ENCODE results near the gene GALNT2. TPM values are rescaled to one million over a fixed set of nuclear protein-coding genes. Genes with fewer than 3 reads are reported as not detected.

The GALNT2 gene
- total and polyA plus RNA-seq, 2 experiments from 2014 or later = 17.8 to 48.3 TPM

DNA sequence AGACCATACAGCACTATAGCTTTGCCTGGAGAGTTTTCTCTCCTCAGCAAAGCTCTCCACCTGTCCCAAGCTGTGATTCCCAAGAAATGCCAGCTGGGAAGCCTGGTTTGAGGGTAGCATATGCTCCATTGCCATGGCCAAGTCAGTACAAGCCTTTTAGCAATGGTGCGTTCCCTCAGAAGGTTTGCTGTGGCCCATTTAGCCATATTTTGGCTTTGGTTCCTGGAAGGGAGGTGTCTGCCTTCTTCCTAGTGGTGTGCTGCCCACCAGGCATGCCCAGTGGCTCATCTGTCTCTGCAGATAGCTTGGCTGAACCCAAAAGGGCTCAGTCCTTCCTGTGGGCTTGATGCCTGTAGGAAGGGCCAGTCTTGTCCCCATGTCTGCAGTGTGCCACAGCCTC lies 32.4 kb downstream of the GALNT2 start:
- H4K20me1 ChIP-seq (replicated peaks; ENCODE audit: insufficient read depth) = peaks cover 20% of the 10 kb centered on the region

More for the DNA sequence above, 32.4 kb downstream of the GALNT2 start:
- no peak for DNase-seq (ENCODE audit: low spot score)
- Histone ChIP-seq H2AFZ (no peak overlapping the region), H3F3A (replicated peaks; ENCODE audit: low read depth) (no peaks in the 10 kb centered on the region), H3K9me2 (ENCODE audit: insufficient read depth) (no peaks in the 10 kb centered on the region), H3K36me3 (ENCODE audit: insufficient read depth) (no peaks in the 10 kb centered on the region), H3K27ac (ENCODE audit: low read depth) (no peak overlapping the region), H3K4me1 (ENCODE audit: insufficient read depth) (peaks cover 34% of the 10 kb centered on the region), H3K79me2 (replicated peaks; ENCODE audit: insufficient read depth) (peaks cover 87% of the 10 kb centered on the region), H3K27me3 (ENCODE audit: insufficient read depth) (no peaks in the 10 kb centered on the region), H3K4me2 (no peak overlapping the region), H3K4me3 (no peak overlapping the region)
- H3K4me1 Mint-ChIP-seq = peaks cover 49% of the 10 kb centered on the region
- H3K27ac Mint-ChIP-seq = no peak overlapping the region
- no peak overlapping the region for H3K4me3 Mint-ChIP-seq
- no peak for TF ChIP-seq ZNF331 (CRISPR knock-in tag; IDR thresholded peaks at IDR 0.05; ENCODE audit: low read depth)
- TF ChIP-seq JUNB (IDR thresholded peaks at IDR 0.05; ENCODE audit: unreplicated experiment) = no peak
- TF ChIP-seq, protein P1, sequence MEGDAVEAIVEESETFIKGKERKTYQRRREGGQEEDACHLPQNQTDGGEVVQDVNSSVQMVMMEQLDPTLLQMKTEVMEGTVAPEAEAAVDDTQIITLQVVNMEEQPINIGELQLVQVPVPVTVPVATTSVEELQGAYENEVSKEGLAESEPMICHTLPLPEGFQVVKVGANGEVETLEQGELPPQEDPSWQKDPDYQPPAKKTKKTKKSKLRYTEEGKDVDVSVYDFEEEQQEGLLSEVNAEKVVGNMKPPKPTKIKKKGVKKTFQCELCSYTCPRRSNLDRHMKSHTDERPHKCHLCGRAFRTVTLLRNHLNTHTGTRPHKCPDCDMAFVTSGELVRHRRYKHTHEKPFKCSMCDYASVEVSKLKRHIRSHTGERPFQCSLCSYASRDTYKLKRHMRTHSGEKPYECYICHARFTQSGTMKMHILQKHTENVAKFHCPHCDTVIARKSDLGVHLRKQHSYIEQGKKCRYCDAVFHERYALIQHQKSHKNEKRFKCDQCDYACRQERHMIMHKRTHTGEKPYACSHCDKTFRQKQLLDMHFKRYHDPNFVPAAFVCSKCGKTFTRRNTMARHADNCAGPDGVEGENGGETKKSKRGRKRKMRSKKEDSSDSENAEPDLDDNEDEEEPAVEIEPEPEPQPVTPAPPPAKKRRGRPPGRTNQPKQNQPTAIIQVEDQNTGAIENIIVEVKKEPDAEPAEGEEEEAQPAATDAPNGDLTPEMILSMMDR (conservative IDR thresholded peaks at IDR 0.05; ENCODE audit: low read depth in 2 of 2) = no peak
- no peak for TF ChIP-seq POLR2AphosphoS5 (IDR thresholded peaks at IDR 0.05; ENCODE audit: low read depth)
- no peak for TF ChIP-seq ZNF114 (CRISPR knock-in tag; IDR thresholded peaks at IDR 0.05)
- TF ChIP-seq EZH2phosphoT487 (IDR thresholded peaks at IDR 0.05; ENCODE audit: unreplicated experiment) = no peak
- no peak for TF ChIP-seq CREB1 (CRISPR knock-in tag; IDR thresholded peaks at IDR 0.05; ENCODE audit: low read depth)
- TF ChIP-seq, protein P2, sequence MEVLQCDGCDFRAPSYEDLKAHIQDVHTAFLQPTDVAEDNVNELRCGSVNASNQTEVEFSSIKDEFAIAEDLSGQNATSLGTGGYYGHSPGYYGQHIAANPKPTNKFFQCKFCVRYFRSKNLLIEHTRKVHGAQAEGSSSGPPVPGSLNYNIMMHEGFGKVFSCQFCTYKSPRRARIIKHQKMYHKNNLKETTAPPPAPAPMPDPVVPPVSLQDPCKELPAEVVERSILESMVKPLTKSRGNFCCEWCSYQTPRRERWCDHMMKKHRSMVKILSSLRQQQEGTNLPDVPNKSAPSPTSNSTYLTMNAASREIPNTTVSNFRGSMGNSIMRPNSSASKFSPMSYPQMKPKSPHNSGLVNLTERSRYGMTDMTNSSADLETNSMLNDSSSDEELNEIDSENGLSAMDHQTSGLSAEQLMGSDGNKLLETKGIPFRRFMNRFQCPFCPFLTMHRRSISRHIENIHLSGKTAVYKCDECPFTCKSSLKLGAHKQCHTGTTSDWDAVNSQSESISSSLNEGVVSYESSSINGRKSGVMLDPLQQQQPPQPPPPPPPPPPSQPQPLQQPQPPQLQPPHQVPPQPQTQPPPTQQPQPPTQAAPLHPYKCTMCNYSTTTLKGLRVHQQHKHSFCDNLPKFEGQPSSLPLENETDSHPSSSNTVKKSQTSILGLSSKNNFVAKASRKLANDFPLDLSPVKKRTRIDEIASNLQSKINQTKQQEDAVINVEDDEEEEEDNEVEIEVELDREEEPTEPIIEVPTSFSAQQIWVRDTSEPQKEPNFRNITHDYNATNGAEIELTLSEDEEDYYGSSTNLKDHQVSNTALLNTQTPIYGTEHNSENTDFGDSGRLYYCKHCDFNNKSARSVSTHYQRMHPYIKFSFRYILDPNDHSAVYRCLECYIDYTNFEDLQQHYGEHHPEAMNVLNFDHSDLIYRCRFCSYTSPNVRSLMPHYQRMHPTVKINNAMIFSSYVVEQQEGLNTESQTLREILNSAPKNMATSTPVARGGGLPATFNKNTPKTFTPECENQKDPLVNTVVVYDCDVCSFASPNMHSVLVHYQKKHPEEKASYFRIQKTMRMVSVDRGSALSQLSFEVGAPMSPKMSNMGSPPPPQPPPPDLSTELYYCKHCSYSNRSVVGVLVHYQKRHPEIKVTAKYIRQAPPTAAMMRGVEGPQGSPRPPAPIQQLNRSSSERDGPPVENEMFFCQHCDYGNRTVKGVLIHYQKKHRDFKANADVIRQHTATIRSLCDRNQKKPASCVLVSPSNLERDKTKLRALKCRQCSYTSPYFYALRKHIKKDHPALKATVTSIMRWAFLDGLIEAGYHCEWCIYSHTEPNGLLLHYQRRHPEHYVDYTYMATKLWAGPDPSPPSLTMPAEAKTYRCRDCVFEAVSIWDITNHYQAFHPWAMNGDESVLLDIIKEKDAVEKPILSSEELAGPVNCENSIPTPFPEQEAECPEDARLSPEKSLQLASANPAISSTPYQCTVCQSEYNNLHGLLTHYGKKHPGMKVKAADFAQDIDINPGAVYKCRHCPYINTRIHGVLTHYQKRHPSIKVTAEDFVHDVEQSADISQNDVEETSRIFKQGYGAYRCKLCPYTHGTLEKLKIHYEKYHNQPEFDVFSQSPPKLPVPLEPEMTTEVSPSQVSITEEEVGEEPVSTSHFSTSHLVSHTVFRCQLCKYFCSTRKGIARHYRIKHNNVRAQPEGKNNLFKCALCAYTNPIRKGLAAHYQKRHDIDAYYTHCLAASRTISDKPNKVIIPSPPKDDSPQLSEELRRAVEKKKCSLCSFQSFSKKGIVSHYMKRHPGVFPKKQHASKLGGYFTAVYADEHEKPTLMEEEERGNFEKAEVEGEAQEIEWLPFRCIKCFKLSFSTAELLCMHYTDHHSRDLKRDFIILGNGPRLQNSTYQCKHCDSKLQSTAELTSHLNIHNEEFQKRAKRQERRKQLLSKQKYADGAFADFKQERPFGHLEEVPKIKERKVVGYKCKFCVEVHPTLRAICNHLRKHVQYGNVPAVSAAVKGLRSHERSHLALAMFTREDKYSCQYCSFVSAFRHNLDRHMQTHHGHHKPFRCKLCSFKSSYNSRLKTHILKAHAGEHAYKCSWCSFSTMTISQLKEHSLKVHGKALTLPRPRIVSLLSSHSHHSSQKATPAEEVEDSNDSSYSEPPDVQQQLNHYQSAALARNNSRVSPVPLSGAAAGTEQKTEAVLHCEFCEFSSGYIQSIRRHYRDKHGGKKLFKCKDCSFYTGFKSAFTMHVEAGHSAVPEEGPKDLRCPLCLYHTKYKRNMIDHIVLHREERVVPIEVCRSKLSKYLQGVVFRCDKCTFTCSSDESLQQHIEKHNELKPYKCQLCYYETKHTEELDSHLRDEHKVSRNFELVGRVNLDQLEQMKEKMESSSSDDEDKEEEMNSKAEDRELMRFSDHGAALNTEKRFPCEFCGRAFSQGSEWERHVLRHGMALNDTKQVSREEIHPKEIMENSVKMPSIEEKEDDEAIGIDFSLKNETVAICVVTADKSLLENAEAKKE (CRISPR knock-in tag; IDR thresholded peaks at IDR 0.05) = no peak
- TF ChIP-seq, protein P3, sequence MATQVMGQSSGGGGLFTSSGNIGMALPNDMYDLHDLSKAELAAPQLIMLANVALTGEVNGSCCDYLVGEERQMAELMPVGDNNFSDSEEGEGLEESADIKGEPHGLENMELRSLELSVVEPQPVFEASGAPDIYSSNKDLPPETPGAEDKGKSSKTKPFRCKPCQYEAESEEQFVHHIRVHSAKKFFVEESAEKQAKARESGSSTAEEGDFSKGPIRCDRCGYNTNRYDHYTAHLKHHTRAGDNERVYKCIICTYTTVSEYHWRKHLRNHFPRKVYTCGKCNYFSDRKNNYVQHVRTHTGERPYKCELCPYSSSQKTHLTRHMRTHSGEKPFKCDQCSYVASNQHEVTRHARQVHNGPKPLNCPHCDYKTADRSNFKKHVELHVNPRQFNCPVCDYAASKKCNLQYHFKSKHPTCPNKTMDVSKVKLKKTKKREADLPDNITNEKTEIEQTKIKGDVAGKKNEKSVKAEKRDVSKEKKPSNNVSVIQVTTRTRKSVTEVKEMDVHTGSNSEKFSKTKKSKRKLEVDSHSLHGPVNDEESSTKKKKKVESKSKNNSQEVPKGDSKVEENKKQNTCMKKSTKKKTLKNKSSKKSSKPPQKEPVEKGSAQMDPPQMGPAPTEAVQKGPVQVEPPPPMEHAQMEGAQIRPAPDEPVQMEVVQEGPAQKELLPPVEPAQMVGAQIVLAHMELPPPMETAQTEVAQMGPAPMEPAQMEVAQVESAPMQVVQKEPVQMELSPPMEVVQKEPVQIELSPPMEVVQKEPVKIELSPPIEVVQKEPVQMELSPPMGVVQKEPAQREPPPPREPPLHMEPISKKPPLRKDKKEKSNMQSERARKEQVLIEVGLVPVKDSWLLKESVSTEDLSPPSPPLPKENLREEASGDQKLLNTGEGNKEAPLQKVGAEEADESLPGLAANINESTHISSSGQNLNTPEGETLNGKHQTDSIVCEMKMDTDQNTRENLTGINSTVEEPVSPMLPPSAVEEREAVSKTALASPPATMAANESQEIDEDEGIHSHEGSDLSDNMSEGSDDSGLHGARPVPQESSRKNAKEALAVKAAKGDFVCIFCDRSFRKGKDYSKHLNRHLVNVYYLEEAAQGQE (IDR thresholded peaks at IDR 0.05; ENCODE audit: unreplicated experiment) = no peak
- TF ChIP-seq, protein P4, sequence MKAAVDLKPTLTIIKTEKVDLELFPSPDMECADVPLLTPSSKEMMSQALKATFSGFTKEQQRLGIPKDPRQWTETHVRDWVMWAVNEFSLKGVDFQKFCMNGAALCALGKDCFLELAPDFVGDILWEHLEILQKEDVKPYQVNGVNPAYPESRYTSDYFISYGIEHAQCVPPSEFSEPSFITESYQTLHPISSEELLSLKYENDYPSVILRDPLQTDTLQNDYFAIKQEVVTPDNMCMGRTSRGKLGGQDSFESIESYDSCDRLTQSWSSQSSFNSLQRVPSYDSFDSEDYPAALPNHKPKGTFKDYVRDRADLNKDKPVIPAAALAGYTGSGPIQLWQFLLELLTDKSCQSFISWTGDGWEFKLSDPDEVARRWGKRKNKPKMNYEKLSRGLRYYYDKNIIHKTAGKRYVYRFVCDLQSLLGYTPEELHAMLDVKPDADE (IDR thresholded peaks at IDR 0.05) = no peak
- TF ChIP-seq NANOG (IDR thresholded peaks at IDR 0.05; ENCODE audit: borderline replicate concordance) = no peak
- no peak for TF ChIP-seq STAT1 (IDR thresholded peaks at IDR 0.05; ENCODE audit: unreplicated experiment)
- ATAC-seq = no peak
- peaks cover 3% of the 10 kb centered on the region; the same call in 1 of the 3 replicates for H3K36me3 Mint-ChIP-seq (ENCODE audit: low read depth)
- peaks cover 4% of the 10 kb centered on the region for H3K27me3 Mint-ChIP-seq (ENCODE audit: insufficient read depth, low read depth, poor library complexity)
- H3K9me3 Mint-ChIP-seq = no peaks in the 10 kb centered on the region

All from GM23338 (cell line).